Upper lobe of left lung (tissue), 4 donors: ENCODE data around the gene FILIP1L.

ENCODE experiments used
- POLR2A ChIP-seq, 4 donors: fragments of 450-650 bp; IDR thresholded peaks; one replicate each; pipeline ENCODE4 v1.5.1; 2016 to 2017; ENCODE audit warnings: antibody characterized with exemption in 4 of 4, mild to moderate bottlenecking in 2 of 4
- POLR2AphosphoS5 ChIP-seq, 2 donors: sonication (generic); formaldehyde crosslinking; IDR thresholded peaks; one replicate each; pipeline ENCODE4 v1.5.1; 2017; ENCODE audit warnings: antibody characterized with exemption in 2 of 2
- TF ChIP-seq, protein P1 (sequence below), 6 experiments: fragments of 450-650 bp in 4 of 6; fragments of 200-600 bp in 2 of 6; sonication (generic) in 2 of 6; IDR thresholded peaks; one replicate each; pipeline ENCODE4 v1.5.1; 2016 to 2019; ENCODE audit warnings: antibody characterized with exemption in 6 of 6

DNA sequence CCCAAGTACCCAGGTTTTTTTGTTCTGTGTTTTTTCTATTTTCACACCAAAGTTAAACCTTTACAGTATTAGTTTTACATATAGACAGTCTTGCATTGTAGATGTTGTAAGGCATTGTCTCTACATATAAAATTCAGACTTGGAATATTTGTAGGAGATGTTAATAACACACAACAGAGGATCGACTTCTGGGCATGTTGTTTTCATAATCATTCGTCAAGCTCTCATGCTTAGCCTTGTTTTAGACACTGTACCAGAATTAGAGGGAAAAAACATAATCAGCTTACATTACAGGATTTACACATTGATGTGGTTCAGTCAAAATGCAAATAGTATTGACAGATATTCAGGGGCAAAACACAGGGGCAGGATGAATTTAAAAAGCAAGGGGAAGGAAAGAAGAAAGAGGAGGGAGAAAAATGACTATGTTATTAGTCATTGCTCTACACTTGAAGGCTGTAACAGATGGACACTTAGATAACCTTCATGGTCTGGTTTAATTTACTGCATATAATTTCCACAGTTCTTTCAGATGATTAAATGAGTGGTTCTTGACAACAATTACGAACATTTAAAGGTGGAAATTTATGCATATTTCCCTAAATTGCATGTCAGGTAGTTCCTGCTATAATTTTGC is 289.2 kb downstream of the FILIP1L start:
- no peak for TF ChIP-seq POLR2A (IDR thresholded peaks at IDR 0.05)
- TF ChIP-seq, protein P1, sequence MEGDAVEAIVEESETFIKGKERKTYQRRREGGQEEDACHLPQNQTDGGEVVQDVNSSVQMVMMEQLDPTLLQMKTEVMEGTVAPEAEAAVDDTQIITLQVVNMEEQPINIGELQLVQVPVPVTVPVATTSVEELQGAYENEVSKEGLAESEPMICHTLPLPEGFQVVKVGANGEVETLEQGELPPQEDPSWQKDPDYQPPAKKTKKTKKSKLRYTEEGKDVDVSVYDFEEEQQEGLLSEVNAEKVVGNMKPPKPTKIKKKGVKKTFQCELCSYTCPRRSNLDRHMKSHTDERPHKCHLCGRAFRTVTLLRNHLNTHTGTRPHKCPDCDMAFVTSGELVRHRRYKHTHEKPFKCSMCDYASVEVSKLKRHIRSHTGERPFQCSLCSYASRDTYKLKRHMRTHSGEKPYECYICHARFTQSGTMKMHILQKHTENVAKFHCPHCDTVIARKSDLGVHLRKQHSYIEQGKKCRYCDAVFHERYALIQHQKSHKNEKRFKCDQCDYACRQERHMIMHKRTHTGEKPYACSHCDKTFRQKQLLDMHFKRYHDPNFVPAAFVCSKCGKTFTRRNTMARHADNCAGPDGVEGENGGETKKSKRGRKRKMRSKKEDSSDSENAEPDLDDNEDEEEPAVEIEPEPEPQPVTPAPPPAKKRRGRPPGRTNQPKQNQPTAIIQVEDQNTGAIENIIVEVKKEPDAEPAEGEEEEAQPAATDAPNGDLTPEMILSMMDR (IDR thresholded peaks at IDR 0.05): no peak
- TF ChIP-seq POLR2AphosphoS5 (IDR thresholded peaks at IDR 0.05): no peak
